ENCODE results near the gene FSHB.

DNA sequence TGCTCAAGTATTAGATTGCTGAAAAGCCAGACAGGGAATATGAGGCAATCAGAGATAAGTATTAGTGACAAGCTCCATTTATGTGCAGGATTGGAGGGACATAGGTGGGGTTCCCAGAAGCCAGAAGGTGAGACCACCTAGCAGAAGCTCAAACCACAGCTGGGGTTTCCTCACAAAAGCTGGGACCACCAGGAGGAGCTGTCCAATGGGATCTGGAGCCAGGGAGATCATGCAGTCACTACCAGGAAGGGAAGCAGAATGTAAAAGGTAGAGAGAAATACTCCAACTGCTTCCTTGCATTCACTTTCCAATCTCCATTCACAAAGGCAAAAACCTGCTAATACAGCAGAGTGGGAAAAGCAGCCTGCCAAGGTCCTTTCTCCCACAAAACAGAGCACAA lies 5.2 kb upstream of the FSHB start:
- TF ChIP-seq, protein P1, sequence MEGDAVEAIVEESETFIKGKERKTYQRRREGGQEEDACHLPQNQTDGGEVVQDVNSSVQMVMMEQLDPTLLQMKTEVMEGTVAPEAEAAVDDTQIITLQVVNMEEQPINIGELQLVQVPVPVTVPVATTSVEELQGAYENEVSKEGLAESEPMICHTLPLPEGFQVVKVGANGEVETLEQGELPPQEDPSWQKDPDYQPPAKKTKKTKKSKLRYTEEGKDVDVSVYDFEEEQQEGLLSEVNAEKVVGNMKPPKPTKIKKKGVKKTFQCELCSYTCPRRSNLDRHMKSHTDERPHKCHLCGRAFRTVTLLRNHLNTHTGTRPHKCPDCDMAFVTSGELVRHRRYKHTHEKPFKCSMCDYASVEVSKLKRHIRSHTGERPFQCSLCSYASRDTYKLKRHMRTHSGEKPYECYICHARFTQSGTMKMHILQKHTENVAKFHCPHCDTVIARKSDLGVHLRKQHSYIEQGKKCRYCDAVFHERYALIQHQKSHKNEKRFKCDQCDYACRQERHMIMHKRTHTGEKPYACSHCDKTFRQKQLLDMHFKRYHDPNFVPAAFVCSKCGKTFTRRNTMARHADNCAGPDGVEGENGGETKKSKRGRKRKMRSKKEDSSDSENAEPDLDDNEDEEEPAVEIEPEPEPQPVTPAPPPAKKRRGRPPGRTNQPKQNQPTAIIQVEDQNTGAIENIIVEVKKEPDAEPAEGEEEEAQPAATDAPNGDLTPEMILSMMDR (conservative IDR thresholded peaks at IDR 0.05; ENCODE audit: low read depth, low read length): no peak
- no peak for TF ChIP-seq EZH2phosphoT487 (IDR thresholded peaks at IDR 0.05; ENCODE audit: borderline replicate concordance, low read length)
- no peak for TF ChIP-seq EZH2 (IDR thresholded peaks at IDR 0.05; ENCODE audit: low read length, unreplicated experiment)
